Measurements from ENCODE around the gene CROCC2. TPM values are rescaled to one million over a fixed set of nuclear protein-coding genes. Genes with fewer than 3 reads are reported as not detected.

Gene CROCC2
- total and polyA plus RNA-seq, 7 donors, result under 0.01 to 0.09 TPM; not detected in 5

- H3K27me3 ChIP-seq, result no peaks in the 10 kb centered on the region
- no peaks in the 10 kb centered on the region for H3K36me3 ChIP-seq
- H3K4me3 ChIP-seq, result peak overlapping the region in 3 of 4 donors; percentile 28 to 42 (median 41)
- peak; percentile 48 for DNase-seq
- H3K27ac ChIP-seq, result peak overlapping the region in 3 of 4 donors; percentile 56 to 69 (median 65)
- peaks cover 0 to 19% (median 14%) of the 10 kb centered on the region in 4 donors for H3K4me1 ChIP-seq
- TF ChIP-seq EP300 (IDR thresholded peaks at IDR 0.05), result no peak
- TF ChIP-seq CTCF (IDR thresholded peaks at IDR 0.05), result no peak
- no peak for TF ChIP-seq POLR2A (IDR thresholded peaks at IDR 0.05)
- no peak for TF ChIP-seq POLR2AphosphoS5 (IDR thresholded peaks at IDR 0.05)
- WGBS, 2 donors, result 31 to 73% methylated on average over 12 of the region's 12 CpGs
- no peaks in the 10 kb centered on the region for H3K9me3 ChIP-seq
- intact Hi-C loops (cut with DNase I), result no loop called here
These were observed 104.6 kb downstream of the CROCC2 start for GRCh38 chr2:241010531-241011295.

- WGBS, 2 donors, result 41 to 80% methylated on average over 9 of the region's 9 CpGs
- H3K36me3 ChIP-seq, result no peaks in the 10 kb centered on the region
- TF ChIP-seq EP300 (IDR thresholded peaks at IDR 0.05) (no peak), POLR2A (IDR thresholded peaks at IDR 0.05) (no peak), POLR2AphosphoS5 (IDR thresholded peaks at IDR 0.05) (no peak), CTCF (IDR thresholded peaks at IDR 0.05) (no peak)
- no peak overlapping the region for H3K27ac ChIP-seq
- H3K4me1 ChIP-seq, result peaks cover 0 to 19% (median 14%) of the 10 kb centered on the region in 4 donors
- no peaks in the 10 kb centered on the region for H3K27me3 ChIP-seq
- peak; percentile 46 for DNase-seq
- intact Hi-C loops (cut with DNase I), result no loop called here
- H3K9me3 ChIP-seq, result no peaks in the 10 kb centered on the region
- no peak overlapping the region for H3K4me3 ChIP-seq
These were observed 105.1 kb downstream of the CROCC2 start for GRCh38 chr2:241011296-241011600.

GRCh38 chr2:241011751-241012510 is 105.8 kb downstream of the CROCC2 start:
- WGBS, 2 donors, result 67 to 82% methylated on average over 29 of the region's 29 CpGs
- Histone ChIP-seq H3K9me3 (no peaks in the 10 kb centered on the region), H3K4me3 (no peak overlapping the region), H3K27me3 (no peaks in the 10 kb centered on the region), H3K36me3 (no peaks in the 10 kb centered on the region), H3K27ac (no peak overlapping the region), H3K4me1 (peaks cover 0 to 19% (median 14%) of the 10 kb centered on the region in 4 donors)
- peak; percentile 30 for DNase-seq
- intact Hi-C loops (cut with DNase I), result no loop called here
- TF ChIP-seq CTCF (IDR thresholded peaks at IDR 0.05) (no peak), EP300 (IDR thresholded peaks at IDR 0.05) (no peak), POLR2A (IDR thresholded peaks at IDR 0.05) (no peak), POLR2AphosphoS5 (IDR thresholded peaks at IDR 0.05) (no peak)

- Histone ChIP-seq H3K27me3 (no peaks in the 10 kb centered on the region), H3K4me3 (no peak overlapping the region), H3K27ac (no peak overlapping the region), H3K4me1 (peaks cover 0 to 16% (median 14%) of the 10 kb centered on the region in 4 donors), H3K9me3 (no peaks in the 10 kb centered on the region), H3K36me3 (no peaks in the 10 kb centered on the region)
- intact Hi-C loops (cut with DNase I), result no loop called here
- TF ChIP-seq POLR2AphosphoS5 (IDR thresholded peaks at IDR 0.05) (no peak), POLR2A (IDR thresholded peaks at IDR 0.05) (no peak), CTCF (IDR thresholded peaks at IDR 0.05) (no peak), EP300 (IDR thresholded peaks at IDR 0.05) (no peak)
- DNase-seq, result peak; percentile 36
- 86 to 93% methylated on average over 6 of the region's 6 CpGs for WGBS, 2 donors
These were observed 108.1 kb downstream of the CROCC2 start for GRCh38 chr2:241014224-241014623.

All from sigmoid colon (tissue), 7 donors.